Calu3 (cell line): ENCODE data around the gene PITPNB. TPM values are rescaled to one million over a fixed set of nuclear protein-coding genes. Genes with fewer than 3 reads are reported as not detected.

Experiments used
- BruUV-seq: library from RNA; stranded (reverse); fragments of 400-500 nt; replicated peaks from 2 replicates; lab custom pipeline; 2021; lab: Mats Ljungman, UMichigan
- CTCF ChIA-PET: fragments of 300-600 bp; sonication (Branson Sonifier 250); formaldehyde crosslinking; loops from one replicate; lab custom pipeline; 2022; ENCODE audit warnings: antibody characterized with exemption; lab: Charles Lee
- DNase-seq: peaks from one replicate; pipeline ENCODE4 v3.0.0; 2022
- H3K27ac Mint-ChIP-seq: one replicate; pipeline ENCODE4 v1.8.0; 2022; ENCODE audit warnings: mixed read lengths; ENCODE audit not compliant: unreplicated experiment
- H3K27me3 Mint-ChIP-seq: one replicate; pipeline ENCODE4 v1.8.0; 2022; ENCODE audit warnings: mixed read lengths; ENCODE audit not compliant: unreplicated experiment
- H3K36me3 Mint-ChIP-seq: one replicate; pipeline ENCODE4 v1.8.0; 2022; ENCODE audit warnings: mild to moderate bottlenecking, moderate library complexity, mixed read lengths; ENCODE audit not compliant: insufficient read depth, unreplicated experiment
- H3K4me1 Mint-ChIP-seq: one replicate; pipeline ENCODE4 v1.8.0; 2022; ENCODE audit warnings: mild to moderate bottlenecking, low read depth, mixed read lengths; ENCODE audit not compliant: unreplicated experiment
- H3K4me3 Mint-ChIP-seq: one replicate; pipeline ENCODE4 v1.8.0; 2022; ENCODE audit warnings: mild to moderate bottlenecking, low read depth, moderate library complexity, mixed read lengths; ENCODE audit not compliant: unreplicated experiment
- H3K9me3 Mint-ChIP-seq: one replicate; pipeline ENCODE4 v1.8.0; 2022; ENCODE audit warnings: low read depth, mixed read lengths; ENCODE audit not compliant: unreplicated experiment
- intact Hi-C: fragments of 100-400 bp; cut with micrococcal nuclease; formaldehyde crosslinking; loops from one replicate; pipeline ENCODE4 v1.10.0; 2022; ENCODE audit not compliant: unreplicated experiment
- total RNA-seq: library from RNA; stranded (reverse); gene quantifications from 2 replicates; pipeline ENCODE4 v1.2.3, GENCODE V29; 2022
- TF ChIP-seq, protein P1 (sequence below): fragments of 200-600 bp; IDR thresholded peaks from one replicate; pipeline ENCODE4 v1.8.0; 2022; ENCODE audit warnings: antibody characterized with exemption; ENCODE audit not compliant: unreplicated experiment

The PITPNB gene
- total RNA-seq, 1 experiment from 2014 or later = 136 TPM

DNA sequence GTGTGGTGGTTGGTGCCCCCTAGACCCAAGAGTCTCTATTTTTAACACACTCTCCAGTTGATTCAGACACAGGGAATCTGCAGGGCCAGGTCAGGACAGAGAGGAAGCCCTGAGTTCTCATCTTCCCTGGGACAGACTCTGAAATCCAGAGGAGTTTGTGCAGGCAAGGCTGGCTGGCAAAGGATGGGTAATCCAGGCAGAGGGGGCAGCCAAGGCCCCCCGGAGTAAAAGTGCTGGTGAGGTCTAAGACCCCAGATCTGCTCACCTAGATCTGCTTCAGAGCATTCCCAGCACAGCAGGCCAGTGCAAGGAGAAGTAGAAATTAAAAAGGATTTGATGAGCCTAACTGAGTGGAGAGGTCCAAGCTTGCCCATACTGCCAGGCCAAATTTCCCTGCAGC is 76.9 kb downstream of the PITPNB start:
- DNase-seq = no peak
- Mint-ChIP-seq H3K4me1 (no peaks in the 10 kb centered on the region), H3K36me3 (peaks cover 14% of the 10 kb centered on the region), H3K4me3 (no peak overlapping the region), H3K27me3 (no peaks in the 10 kb centered on the region), H3K27ac (no peak overlapping the region), H3K9me3 (no peaks in the 10 kb centered on the region)
- CTCF ChIA-PET = no interaction called here
- intact Hi-C loops = no loop called here
- no TSS peak for BruUV-seq
- TF ChIP-seq, protein P1, sequence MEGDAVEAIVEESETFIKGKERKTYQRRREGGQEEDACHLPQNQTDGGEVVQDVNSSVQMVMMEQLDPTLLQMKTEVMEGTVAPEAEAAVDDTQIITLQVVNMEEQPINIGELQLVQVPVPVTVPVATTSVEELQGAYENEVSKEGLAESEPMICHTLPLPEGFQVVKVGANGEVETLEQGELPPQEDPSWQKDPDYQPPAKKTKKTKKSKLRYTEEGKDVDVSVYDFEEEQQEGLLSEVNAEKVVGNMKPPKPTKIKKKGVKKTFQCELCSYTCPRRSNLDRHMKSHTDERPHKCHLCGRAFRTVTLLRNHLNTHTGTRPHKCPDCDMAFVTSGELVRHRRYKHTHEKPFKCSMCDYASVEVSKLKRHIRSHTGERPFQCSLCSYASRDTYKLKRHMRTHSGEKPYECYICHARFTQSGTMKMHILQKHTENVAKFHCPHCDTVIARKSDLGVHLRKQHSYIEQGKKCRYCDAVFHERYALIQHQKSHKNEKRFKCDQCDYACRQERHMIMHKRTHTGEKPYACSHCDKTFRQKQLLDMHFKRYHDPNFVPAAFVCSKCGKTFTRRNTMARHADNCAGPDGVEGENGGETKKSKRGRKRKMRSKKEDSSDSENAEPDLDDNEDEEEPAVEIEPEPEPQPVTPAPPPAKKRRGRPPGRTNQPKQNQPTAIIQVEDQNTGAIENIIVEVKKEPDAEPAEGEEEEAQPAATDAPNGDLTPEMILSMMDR = no peak

DNA sequence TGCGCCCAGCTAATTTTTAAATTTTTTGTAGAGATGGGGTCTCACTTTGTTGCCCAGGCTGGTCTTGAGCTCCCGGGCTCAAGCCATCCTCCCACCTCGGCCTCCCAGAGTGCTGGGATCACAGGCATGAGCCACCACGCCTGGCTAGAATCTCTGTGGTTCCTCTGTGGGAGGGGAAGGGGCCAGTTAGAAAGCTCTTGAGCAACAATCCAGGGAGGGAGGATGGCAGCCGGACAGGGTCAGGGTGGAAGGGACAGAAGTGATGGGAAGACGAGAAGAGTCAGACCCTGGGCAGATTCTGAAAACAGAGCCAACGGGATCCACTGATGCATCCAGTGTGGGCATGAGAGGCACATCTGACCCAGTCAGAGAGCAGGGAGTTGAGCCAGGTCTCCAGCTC is 78.6 kb downstream of the PITPNB start:
- Mint-ChIP-seq H3K4me3 (no peak overlapping the region), H3K27me3 (no peaks in the 10 kb centered on the region), H3K27ac (no peak overlapping the region), H3K9me3 (no peaks in the 10 kb centered on the region), H3K4me1 (no peaks in the 10 kb centered on the region), H3K36me3 (peaks cover 10% of the 10 kb centered on the region)
- DNase-seq = no peak
- CTCF ChIA-PET = no interaction called here
- no TSS peak for BruUV-seq
- TF ChIP-seq, protein P1 = no peak
- intact Hi-C loops = no loop called here

DNA sequence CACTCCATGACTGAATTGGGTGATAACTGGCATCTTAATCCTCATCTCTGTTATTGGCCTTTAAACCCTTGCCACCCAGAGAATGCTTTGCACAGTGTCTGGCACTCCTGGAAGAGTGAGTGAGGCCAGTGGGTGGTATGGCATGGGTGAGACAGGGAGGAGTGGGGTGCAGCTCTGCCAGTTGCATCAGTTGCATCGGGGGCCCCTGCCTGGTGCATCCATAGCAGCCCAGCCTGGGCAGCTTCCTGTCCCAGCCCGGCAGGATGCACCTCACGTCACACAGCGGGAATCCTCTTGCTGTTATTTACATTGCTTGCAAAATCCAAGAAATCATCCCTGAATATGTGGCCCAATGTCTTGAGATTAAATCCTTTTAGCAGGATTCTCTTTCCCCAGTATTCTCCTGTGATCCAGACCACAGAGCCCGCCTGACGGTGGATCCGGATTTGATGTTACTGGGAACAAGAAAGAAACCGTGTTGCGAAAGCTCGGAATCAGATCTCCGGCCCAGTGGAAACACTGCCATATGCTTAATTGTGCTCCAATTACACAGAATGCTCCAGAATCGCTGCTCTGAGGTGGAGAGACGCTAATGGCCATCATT is 79.9 kb downstream of the PITPNB start:
- Mint-ChIP-seq H3K4me3 (no peak overlapping the region), H3K36me3 (peaks cover 10% of the 10 kb centered on the region), H3K27me3 (no peaks in the 10 kb centered on the region), H3K9me3 (no peaks in the 10 kb centered on the region), H3K4me1 (no peaks in the 10 kb centered on the region), H3K27ac (no peak overlapping the region)
- CTCF ChIA-PET = no interaction called here
- TF ChIP-seq, protein P1 = no peak
- BruUV-seq = no TSS peak
- DNase-seq = no peak
- intact Hi-C loops = no loop called here

DNA sequence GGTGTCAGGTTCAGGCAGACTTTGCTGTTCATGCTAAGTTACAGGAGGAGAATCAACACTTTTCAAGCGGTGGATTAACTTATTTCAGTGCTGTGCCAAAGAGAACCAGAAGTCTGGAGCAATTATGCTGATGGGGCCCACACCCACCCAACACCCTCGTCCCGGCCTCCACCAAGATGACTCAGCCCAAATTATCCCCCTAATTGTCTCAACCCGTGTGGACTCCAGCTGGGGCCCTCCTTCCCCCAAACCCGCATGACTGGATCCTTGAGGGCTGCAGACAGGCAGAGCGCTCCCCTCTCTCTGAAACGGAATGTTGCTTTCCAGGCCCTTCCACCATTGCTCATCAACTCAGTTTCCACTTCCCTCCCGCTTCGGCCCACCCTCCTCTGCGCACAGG is 82.9 kb downstream of the PITPNB start:
- CTCF ChIA-PET = no interaction called here
- no peak for DNase-seq
- intact Hi-C loops = no loop called here
- H3K9me3 Mint-ChIP-seq = no peaks in the 10 kb centered on the region
- H3K36me3 Mint-ChIP-seq = peaks cover 4% of the 10 kb centered on the region
- H3K4me1 Mint-ChIP-seq = no peaks in the 10 kb centered on the region
- H3K27ac Mint-ChIP-seq = no peak overlapping the region
- H3K4me3 Mint-ChIP-seq = no peak overlapping the region
- TF ChIP-seq, protein P1 = no peak
- no peaks in the 10 kb centered on the region for H3K27me3 Mint-ChIP-seq
- no TSS peak for BruUV-seq
